Colonic mucosa (tissue), 4 donors: ENCODE results near the gene ARFGEF3. TPM values are rescaled to one million over a fixed set of nuclear protein-coding genes. Genes with fewer than 3 reads are reported as not detected.

Experiments used
- DNase-seq: peaks from one replicate; pipeline ENCODE4 v3.0.0-alpha.2; 2020
- H3K27ac ChIP-seq: fragments of 200-600 bp; one replicate; pipeline ENCODE4 v1.8.0; 2021
- H3K27me3 ChIP-seq: fragments of 200-600 bp; one replicate; pipeline ENCODE4 v1.8.0; 2021
- H3K36me3 ChIP-seq: fragments of 200-600 bp; one replicate; pipeline ENCODE4 v1.8.0; 2021
- H3K4me1 ChIP-seq: fragments of 200-600 bp; one replicate; pipeline ENCODE4 v1.8.0; 2021; ENCODE audit warnings: mild to moderate bottlenecking
- H3K4me3 ChIP-seq: fragments of 200-600 bp; one replicate; pipeline ENCODE4 v1.8.0; 2021
- H3K9ac ChIP-seq, 2 donors: one replicate each; pipeline ENCODE4 v1.7.0; 2013; ENCODE audit warnings: control low read depth in 2 of 2, low read depth in 2 of 2, low read length in 2 of 2
- H3K9me3 ChIP-seq: fragments of 200-600 bp; one replicate; pipeline ENCODE4 v1.8.0; 2021
- CTCF ChIP-seq: fragments of 200-600 bp; IDR thresholded peaks from one replicate; pipeline ENCODE4 v1.8.0; 2022; ENCODE audit warnings: antibody characterized with exemption, mild to moderate bottlenecking
- intact Hi-C: fragments of 100-400 bp; cut with DNase I; formaldehyde crosslinking; loops from one replicate; pipeline ENCODE4 v1.14.1; 2022
- total RNA-seq, 2 donors: library from RNA; stranded (reverse); fragmentation: NEBNext Ultra II Directional in 1 of 2; extraction: Animal tissue kit (Norgen Biotek cat#: 25700) in 1 of 2; gene quantifications; one replicate each; pipeline ENCODE4 v1.2.1, GENCODE V29; 2021
- donor health status: healthy.
- donor health status: DM: no; HTN: no; CAD: no.
- donor health status: DM: no; HTN: no; CAD: no.

Gene ARFGEF3
- total RNA-seq, 2 donors from 2014 or later: 22.2 to 23.8 TPM

- no peaks in the 10 kb centered on the region for H3K36me3 ChIP-seq
- no peak overlapping the region for H3K9ac ChIP-seq
- no peak for DNase-seq
- H3K27ac ChIP-seq: no peak overlapping the region
- no peaks in the 10 kb centered on the region for H3K27me3 ChIP-seq
- no peak for TF ChIP-seq CTCF
- intact Hi-C loops: no loop called here
- H3K4me1 ChIP-seq: peaks cover 5% of the 10 kb centered on the region
- H3K4me3 ChIP-seq: no peak overlapping the region
- no peaks in the 10 kb centered on the region for H3K9me3 ChIP-seq
These were observed 35.8 kb downstream of the ARFGEF3 start for GRCh38 chr6:138197570-138197969.

DNA sequence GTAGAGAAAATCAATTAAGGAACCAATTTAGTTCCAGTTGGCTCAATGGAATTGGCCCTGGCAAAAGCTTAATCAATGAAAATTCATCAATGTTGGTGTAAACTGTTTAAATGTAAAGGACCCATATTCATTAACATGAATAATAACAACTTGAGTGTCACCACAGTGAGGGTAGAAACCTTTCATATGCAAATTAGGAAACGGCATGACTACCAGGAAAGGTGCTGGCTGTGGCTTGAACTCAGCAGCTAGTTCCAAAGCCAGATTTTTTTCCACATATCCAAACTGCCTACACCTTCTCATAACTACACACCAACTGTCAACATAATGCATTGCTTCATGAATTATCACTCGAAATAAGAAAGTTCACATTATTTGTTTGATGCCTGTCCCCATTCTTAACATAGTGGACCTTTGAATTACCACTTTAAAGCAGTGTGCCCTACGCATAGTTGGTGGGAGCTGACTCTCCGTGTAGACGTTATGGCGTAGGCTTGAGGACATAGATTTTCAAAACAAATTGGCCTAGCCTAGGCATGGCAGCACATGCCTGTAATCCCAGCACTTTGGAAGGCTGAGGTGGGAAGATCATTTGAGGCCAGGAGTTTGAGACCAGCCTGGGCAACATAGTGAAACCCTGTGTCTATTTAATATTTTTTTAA, 36.8 kb downstream of the ARFGEF3 start:
- Histone ChIP-seq H3K27me3 (no peaks in the 10 kb centered on the region), H3K9me3 (no peaks in the 10 kb centered on the region), H3K4me3 (no peak overlapping the region), H3K9ac (no peak overlapping the region), H3K4me1 (peaks cover 5% of the 10 kb centered on the region), H3K36me3 (no peaks in the 10 kb centered on the region), H3K27ac (no peak overlapping the region)
- no peak for DNase-seq
- no peak for TF ChIP-seq CTCF
- intact Hi-C loops: no loop called here

DNA sequence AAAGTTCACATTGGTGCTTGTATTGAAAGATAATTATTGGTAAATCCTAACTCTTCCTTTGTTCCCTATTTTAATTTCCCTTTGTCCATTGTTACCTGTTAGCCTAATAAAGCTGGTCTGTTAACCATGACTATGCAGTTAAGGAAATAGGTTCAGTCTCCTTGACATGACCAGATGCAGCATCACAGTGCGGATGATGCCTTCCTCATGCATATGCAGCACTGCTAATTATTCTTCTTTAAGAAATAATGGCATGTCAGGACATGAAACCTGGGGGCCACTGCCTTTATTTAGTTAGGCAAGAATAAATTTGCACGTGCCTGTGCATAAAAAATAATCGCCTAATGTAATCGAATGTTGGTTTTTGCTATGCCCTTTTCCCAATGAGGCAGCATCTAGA, 40.1 kb downstream of the ARFGEF3 start:
- H3K4me3 ChIP-seq: no peak overlapping the region
- no peaks in the 10 kb centered on the region for H3K36me3 ChIP-seq
- no peaks in the 10 kb centered on the region for H3K27me3 ChIP-seq
- no peak for DNase-seq
- no peak overlapping the region for H3K27ac ChIP-seq
- TF ChIP-seq CTCF: no peak
- no peaks in the 10 kb centered on the region for H3K4me1 ChIP-seq
- no peaks in the 10 kb centered on the region for H3K9me3 ChIP-seq
- intact Hi-C loops: no loop called here
- no peak overlapping the region for H3K9ac ChIP-seq

DNA sequence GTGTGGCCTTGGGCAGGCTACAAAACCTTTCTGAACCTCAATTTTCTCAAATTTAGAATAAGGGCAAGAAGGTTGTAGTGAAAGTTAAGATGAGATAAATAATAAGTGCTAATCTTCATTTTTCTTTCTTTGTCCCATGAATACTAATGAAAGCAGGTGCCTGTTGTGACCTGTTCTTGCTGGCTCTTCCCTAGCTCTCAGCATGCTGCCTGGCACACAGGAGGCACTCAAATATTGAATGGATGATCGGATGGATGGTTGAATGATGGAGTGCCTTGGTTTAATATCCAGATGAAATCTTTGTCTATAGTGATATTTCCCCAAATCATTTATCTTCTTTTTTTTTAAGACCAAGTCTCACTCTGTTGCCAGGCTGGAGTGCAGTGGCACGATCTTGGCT, 41.6 kb downstream of the ARFGEF3 start:
- Histone ChIP-seq H3K36me3 (no peaks in the 10 kb centered on the region), H3K27me3 (no peaks in the 10 kb centered on the region), H3K27ac (no peak overlapping the region), H3K4me1 (no peaks in the 10 kb centered on the region), H3K4me3 (no peak overlapping the region), H3K9me3 (no peaks in the 10 kb centered on the region), H3K9ac (no peak overlapping the region)
- no peak for TF ChIP-seq CTCF
- intact Hi-C loops: no loop called here
- no peak for DNase-seq

DNA sequence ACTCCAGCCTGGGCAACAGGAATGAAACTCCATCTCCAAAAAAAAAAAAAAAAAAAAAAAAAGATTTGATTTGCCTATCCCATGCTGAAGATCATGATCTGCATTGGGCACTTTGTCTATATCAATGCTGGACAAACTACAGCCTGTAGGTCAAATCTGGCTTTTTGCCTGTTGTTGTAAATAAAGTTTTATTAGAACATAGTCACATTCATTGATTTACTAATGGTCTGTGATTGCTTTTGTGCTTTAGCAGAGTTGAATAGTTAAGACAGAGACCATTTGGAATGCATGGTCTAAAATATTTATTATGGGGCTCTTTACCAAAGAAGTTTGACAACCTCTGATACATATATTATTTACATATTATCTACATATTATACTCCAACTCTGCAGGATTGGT, 42.6 kb downstream of the ARFGEF3 start:
- no peak overlapping the region for H3K9ac ChIP-seq
- no peaks in the 10 kb centered on the region for H3K9me3 ChIP-seq
- H3K27me3 ChIP-seq: no peaks in the 10 kb centered on the region

More for the DNA sequence above, 42.6 kb downstream of the ARFGEF3 start:
- intact Hi-C loops: no loop called here
- H3K27ac ChIP-seq: no peak overlapping the region
- DNase-seq: no peak
- no peak overlapping the region for H3K4me3 ChIP-seq
- H3K4me1 ChIP-seq: no peaks in the 10 kb centered on the region
- H3K36me3 ChIP-seq: no peaks in the 10 kb centered on the region
- TF ChIP-seq CTCF: no peak
